H9 (cell line): Measurements from ENCODE around the gene KCTD1. TPM values are rescaled to one million over a fixed set of nuclear protein-coding genes. Genes with fewer than 3 reads are reported as not detected.

Source experiments
- DNase-seq: peaks from one replicate; pipeline ENCODE4 v3.0.0-alpha.2; 2017
- H2AFZ ChIP-seq: one replicate; pipeline ENCODE4 v1.6.1; 2013; ENCODE audit warnings: mild to moderate bottlenecking, low read length, control low read depth, moderate library complexity
- H2AK5ac ChIP-seq: 2 replicates; pipeline ENCODE4 v1.6.1; 2013; ENCODE audit warnings: low read length, control low read depth, mixed read lengths; ENCODE audit not compliant: insufficient read length
- H2BK120ac ChIP-seq: one replicate; pipeline ENCODE4 v1.6.1; 2013; ENCODE audit warnings: low read depth, mild to moderate bottlenecking, low read length, control low read depth, inconsistent platforms; ENCODE audit not compliant: poor library complexity, severe bottlenecking
- H2BK12ac ChIP-seq: 2 replicates; pipeline ENCODE4 v1.6.1; 2013; ENCODE audit warnings: low read length, control low read depth, mixed read lengths, low read depth; ENCODE audit not compliant: insufficient read length
- H2BK15ac ChIP-seq: 2 replicates; pipeline ENCODE4 v1.6.1; 2013; ENCODE audit warnings: low read depth, low read length, control low read depth
- H2BK20ac ChIP-seq: one replicate; pipeline ENCODE4 v1.6.1; 2013; ENCODE audit warnings: low read depth, mild to moderate bottlenecking, low read length, control low read depth, inconsistent platforms; ENCODE audit not compliant: poor library complexity, severe bottlenecking
- H2BK5ac ChIP-seq: 2 replicates; pipeline ENCODE4 v1.6.1; 2013; ENCODE audit warnings: low read length, control low read depth, mixed read lengths; ENCODE audit not compliant: insufficient read length
- H3K14ac ChIP-seq: 2 replicates; pipeline ENCODE4 v1.6.1; 2013; ENCODE audit warnings: low read length, control low read depth; ENCODE audit not compliant: insufficient read depth
- H3K18ac ChIP-seq: 2 replicates; pipeline ENCODE4 v1.6.1; 2013; ENCODE audit warnings: low read depth, mild to moderate bottlenecking, mixed read lengths, low read length, control low read depth; ENCODE audit not compliant: insufficient read length
- H3K23ac ChIP-seq: 2 replicates; pipeline ENCODE4 v1.6.1; 2013; ENCODE audit warnings: low read length, control low read depth, mixed read lengths, low read depth; ENCODE audit not compliant: insufficient read length
- H3K23me2 ChIP-seq: 2 replicates; pipeline ENCODE4 v1.6.1; 2013; ENCODE audit warnings: low read depth, mild to moderate bottlenecking, mixed read lengths, low read length, control low read depth; ENCODE audit not compliant: insufficient read length, poor library complexity, severe bottlenecking
- H3K27ac ChIP-seq: 2 replicates; pipeline ENCODE4 v1.5.1; 2013; ENCODE audit warnings: low read length, control low read depth, mixed read lengths, low read depth; ENCODE audit not compliant: insufficient read length
- H3K27me3 ChIP-seq: 2 replicates; pipeline ENCODE4 v1.6.1; 2013; ENCODE audit warnings: low read length, control low read depth, inconsistent platforms; ENCODE audit not compliant: insufficient read depth
- H3K4ac ChIP-seq: 2 replicates; pipeline ENCODE4 v1.6.1; 2013; ENCODE audit warnings: low read depth, mild to moderate bottlenecking, control low read depth, inconsistent platforms, low read length, moderate library complexity
- H3K4me1 ChIP-seq: 2 replicates; pipeline ENCODE4 v1.6.1; 2013; ENCODE audit warnings: low read length, control low read depth, inconsistent platforms; ENCODE audit not compliant: insufficient read depth
- H3K4me2 ChIP-seq: 2 replicates; pipeline ENCODE4 v1.6.1; 2013; ENCODE audit warnings: low read length, control low read depth, mixed read lengths; ENCODE audit not compliant: insufficient read length, insufficient read depth
- H3K56ac ChIP-seq: 2 replicates; pipeline ENCODE4 v1.6.1; 2013; ENCODE audit warnings: low read depth, mild to moderate bottlenecking, mixed read lengths, low read length, control low read depth; ENCODE audit not compliant: insufficient read length
- H3K79me1 ChIP-seq: 2 replicates; pipeline ENCODE4 v1.6.1; 2013; ENCODE audit warnings: low read depth, mild to moderate bottlenecking, moderate library complexity, low read length, control low read depth, inconsistent platforms; ENCODE audit not compliant: insufficient read depth, poor library complexity, severe bottlenecking
- H3K79me2 ChIP-seq: 2 replicates; pipeline ENCODE4 v1.6.1; 2013; ENCODE audit warnings: low read length, control low read depth, inconsistent platforms; ENCODE audit not compliant: insufficient read depth
- H3K9ac ChIP-seq: 2 replicates; pipeline ENCODE4 v1.6.1; 2013; ENCODE audit warnings: low read length, control low read depth, mixed read lengths; ENCODE audit not compliant: insufficient read length; ENCODE audit errors: extremely low read depth
- H3K9me3 ChIP-seq: one replicate; pipeline ENCODE4 v1.6.1; 2013; ENCODE audit warnings: low read depth, low read length, inconsistent platforms; ENCODE audit not compliant: control insufficient read depth
- H3T11ph ChIP-seq: one replicate; pipeline ENCODE4 v1.6.1; 2013; ENCODE audit warnings: mild to moderate bottlenecking, low read length, control low read depth, inconsistent platforms
- H4K20me1 ChIP-seq: one replicate; pipeline ENCODE4 v1.6.1; 2013; ENCODE audit not compliant: control insufficient read depth, insufficient read length, insufficient read depth
- H4K5ac ChIP-seq: 2 replicates; pipeline ENCODE4 v1.6.1; 2013; ENCODE audit warnings: low read depth, mild to moderate bottlenecking, mixed read lengths, low read length, control low read depth; ENCODE audit not compliant: insufficient read length
- H4K8ac ChIP-seq: replicated peaks from 2 replicates; pipeline ENCODE4 v1.6.1; 2013; ENCODE audit warnings: low read length, control low read depth, mixed read lengths, low read depth; ENCODE audit not compliant: insufficient read length
- H4K91ac ChIP-seq: 2 replicates; pipeline ENCODE4 v1.6.1; 2013; ENCODE audit warnings: low read depth, mild to moderate bottlenecking, moderate library complexity, mixed read lengths, low read length, control low read depth; ENCODE audit not compliant: insufficient read length
- H3K27ac Mint-ChIP-seq, 3 experiments: 2 replicates in 2 of 3; 3 replicates in 1 of 3; pipeline ENCODE4 v1.8.0; 2020 to 2021; ENCODE audit warnings: mixed read lengths in 3 of 3, mild to moderate bottlenecking in 1 of 3, moderate library complexity in 1 of 3
- H3K27me3 Mint-ChIP-seq: 2 replicates; pipeline ENCODE4 v1.8.0; 2021; ENCODE audit warnings: low read depth, mild to moderate bottlenecking, moderate library complexity, mixed read lengths
- H3K36me3 Mint-ChIP-seq, 3 experiments: 2 replicates in 2 of 3; 3 replicates in 1 of 3; pipeline ENCODE4 v1.8.0; 2020 to 2021; ENCODE audit warnings: low read depth in 3 of 3, mixed read lengths in 3 of 3; ENCODE audit not compliant: insufficient read depth in 1 of 3
- H3K4me1 Mint-ChIP-seq, 2 experiments: 2 replicates each; pipeline ENCODE4 v1.8.0; 2020; ENCODE audit warnings: mixed read lengths in 2 of 2
- H3K4me3 Mint-ChIP-seq, 2 experiments: 2 replicates in 1 of 2; 3 replicates in 1 of 2; pipeline ENCODE4 v1.8.0; 2020 to 2021; ENCODE audit warnings: mild to moderate bottlenecking in 2 of 2, mixed read lengths in 2 of 2, moderate library complexity in 1 of 2
- H3K9me3 Mint-ChIP-seq, 2 experiments: 2 replicates in 1 of 2; 3 replicates in 1 of 2; pipeline ENCODE4 v1.8.0; 2020; ENCODE audit warnings: mild to moderate bottlenecking in 2 of 2, mixed read lengths in 2 of 2, moderate library complexity in 1 of 2
- CTCF ChIP-seq: fragments of 200-600 bp; sonication (generic); conservative IDR thresholded peaks from 3 replicates; pipeline ENCODE4 v1.8.0; 2021; ENCODE audit warnings: antibody characterized with exemption, mild to moderate bottlenecking
- WGBS: extraction: QIAGEN DNeasy Blood & Tissue Kit; methylation state at CpG from one replicate; pipeline ENCODE4 v1.1.7; 2013; ENCODE audit warnings: missing lambda C conversion rate, low lambda C conversion rate, mixed read lengths; ENCODE audit not compliant: insufficient read length; ENCODE audit errors: extremely low coverage; 5-methylcytosine and 5-hydroxymethylcytosine counted together
- total RNA-seq: library from RNA; stranded (reverse); gene quantifications from 2 replicates; pipeline ENCODE4 v1.2.1, GENCODE V29; 2021

The KCTD1 gene
- total RNA-seq, 1 experiment from 2014 or later = 10.8 TPM

GRCh38 chr18:26434887-26435286, 113.5 kb downstream of the KCTD1 start:
- no peak for TF ChIP-seq CTCF
- Histone ChIP-seq H3K56ac (no peak overlapping the region), H3K27ac (no peak overlapping the region), H4K91ac (no peak overlapping the region), H2BK120ac (no peak overlapping the region), H3K4me1 (no peaks in the 10 kb centered on the region), H2AK5ac (no peak overlapping the region), H3K9me3 (no peaks in the 10 kb centered on the region), H3K14ac (no peak overlapping the region), H4K8ac (no peak overlapping the region), H3T11ph (no peak overlapping the region), H4K20me1 (no peaks in the 10 kb centered on the region), H4K5ac (no peak overlapping the region), H2BK12ac (no peak overlapping the region), H3K23ac (no peak overlapping the region), H3K18ac (no peak overlapping the region), H2BK20ac (no peak overlapping the region), H3K79me1 (no peaks in the 10 kb centered on the region), H2BK15ac (no peak overlapping the region), H3K4ac (no peak overlapping the region), H3K23me2 (no peaks in the 10 kb centered on the region), H3K79me2 (no peaks in the 10 kb centered on the region), H2AFZ (no peak overlapping the region), H3K9ac (no peak overlapping the region), H2BK5ac (no peak overlapping the region), H3K27me3 (no peaks in the 10 kb centered on the region), H3K4me2 (no peak overlapping the region)
- DNase-seq = no peak
- no peak overlapping the region for H3K27ac Mint-ChIP-seq
- H3K9me3 Mint-ChIP-seq = no peaks in the 10 kb centered on the region
- H3K36me3 Mint-ChIP-seq = no peaks in the 10 kb centered on the region
- WGBS = no CpG with 5 or more reads among the region's 2 CpGs
- H3K4me3 Mint-ChIP-seq = no peak overlapping the region
- H3K27me3 Mint-ChIP-seq = peaks cover 5% of the 10 kb centered on the region
- peaks cover 6 to 14% of the 10 kb centered on the region in 2 experiments for H3K4me1 Mint-ChIP-seq
